PC-9 (cell line): Measurements from ENCODE around the gene ADGRA1.

Source experiments
- EZH2 ChIP-seq: fragments of 200-600 bp; sonication (generic); IDR thresholded peaks from 2 replicates; pipeline ENCODE4 v1.8.0; 2017; ENCODE audit warnings: antibody characterized with exemption, low read depth
- TF ChIP-seq, protein P1 (sequence below): fragments of 200-600 bp; sonication (generic); conservative IDR thresholded peaks from 2 replicates; pipeline ENCODE4 v1.6.1; 2017; ENCODE audit warnings: mixed run types, antibody characterized with exemption, mild to moderate bottlenecking, moderate library complexity

- TF ChIP-seq, protein P1, sequence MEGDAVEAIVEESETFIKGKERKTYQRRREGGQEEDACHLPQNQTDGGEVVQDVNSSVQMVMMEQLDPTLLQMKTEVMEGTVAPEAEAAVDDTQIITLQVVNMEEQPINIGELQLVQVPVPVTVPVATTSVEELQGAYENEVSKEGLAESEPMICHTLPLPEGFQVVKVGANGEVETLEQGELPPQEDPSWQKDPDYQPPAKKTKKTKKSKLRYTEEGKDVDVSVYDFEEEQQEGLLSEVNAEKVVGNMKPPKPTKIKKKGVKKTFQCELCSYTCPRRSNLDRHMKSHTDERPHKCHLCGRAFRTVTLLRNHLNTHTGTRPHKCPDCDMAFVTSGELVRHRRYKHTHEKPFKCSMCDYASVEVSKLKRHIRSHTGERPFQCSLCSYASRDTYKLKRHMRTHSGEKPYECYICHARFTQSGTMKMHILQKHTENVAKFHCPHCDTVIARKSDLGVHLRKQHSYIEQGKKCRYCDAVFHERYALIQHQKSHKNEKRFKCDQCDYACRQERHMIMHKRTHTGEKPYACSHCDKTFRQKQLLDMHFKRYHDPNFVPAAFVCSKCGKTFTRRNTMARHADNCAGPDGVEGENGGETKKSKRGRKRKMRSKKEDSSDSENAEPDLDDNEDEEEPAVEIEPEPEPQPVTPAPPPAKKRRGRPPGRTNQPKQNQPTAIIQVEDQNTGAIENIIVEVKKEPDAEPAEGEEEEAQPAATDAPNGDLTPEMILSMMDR = no peak
- no peak for TF ChIP-seq EZH2
Observed at GRCh38 chr10:133082685-133083421, 4.9 kb upstream of the ADGRA1 start.
